GM18907 (cell line): ENCODE data around the gene TBC1D30.

ENCODE experiments used
- ATAC-seq: cut with Tn5 transposase; IDR thresholded peaks from one replicate; pipeline ENCODE4 v1.9.1; 2021; ENCODE audit warnings: mild to moderate bottlenecking, moderate library complexity; ENCODE audit not compliant: unreplicated experiment

The TBC1D30 gene

DNA sequence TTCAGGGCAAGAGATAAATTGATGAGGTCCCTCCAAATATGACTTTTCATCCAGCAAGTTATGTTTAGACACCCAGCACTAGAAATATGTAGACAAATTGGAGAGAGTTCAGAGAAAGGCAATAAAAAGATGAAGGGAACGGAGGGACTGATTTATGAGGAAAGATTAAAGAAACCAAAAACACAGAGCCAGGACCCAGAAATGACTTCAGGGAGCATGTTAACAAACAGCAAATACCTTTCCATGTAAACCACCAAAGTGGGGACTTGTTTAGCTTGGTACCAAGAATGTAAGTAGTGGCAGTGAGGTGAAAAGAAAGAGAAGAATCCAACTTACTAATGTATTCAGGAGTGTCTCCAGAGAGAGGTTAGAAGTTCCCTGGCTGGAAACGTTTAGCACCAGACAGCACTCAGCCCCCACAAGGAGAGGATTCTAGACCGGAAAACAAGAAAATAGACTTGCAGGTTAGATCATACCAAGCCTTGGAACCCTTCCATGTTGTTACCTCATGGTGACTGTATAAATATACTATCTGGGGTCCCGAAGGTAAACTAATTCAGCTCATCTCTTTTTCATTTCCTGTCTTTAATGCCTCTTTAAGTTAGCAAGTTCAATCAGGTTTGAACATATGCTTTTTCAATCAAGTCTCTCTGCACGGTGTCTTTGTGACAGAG lies 79.2 kb downstream of the TBC1D30 start:
- ATAC-seq: no peak

DNA sequence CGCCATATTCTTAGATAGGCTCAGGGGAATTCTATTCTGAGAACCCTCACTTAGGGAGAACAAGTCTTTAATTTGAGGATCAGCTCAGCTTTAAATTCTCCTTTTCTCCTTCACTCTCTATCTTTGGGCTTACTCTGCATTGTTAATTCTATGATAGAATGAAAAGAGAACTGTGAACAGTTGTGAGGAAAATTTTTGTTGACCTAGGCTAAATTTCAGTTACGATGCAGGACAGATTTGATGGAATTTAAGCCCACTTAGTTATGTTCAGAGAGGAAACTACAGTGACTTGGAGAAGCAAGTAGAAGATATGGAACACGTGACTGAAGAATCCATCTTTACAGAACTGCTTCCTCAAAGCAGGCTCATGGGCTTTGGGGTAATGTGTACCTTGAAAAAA lies 82.7 kb downstream of the TBC1D30 start:
- no peak for ATAC-seq

DNA sequence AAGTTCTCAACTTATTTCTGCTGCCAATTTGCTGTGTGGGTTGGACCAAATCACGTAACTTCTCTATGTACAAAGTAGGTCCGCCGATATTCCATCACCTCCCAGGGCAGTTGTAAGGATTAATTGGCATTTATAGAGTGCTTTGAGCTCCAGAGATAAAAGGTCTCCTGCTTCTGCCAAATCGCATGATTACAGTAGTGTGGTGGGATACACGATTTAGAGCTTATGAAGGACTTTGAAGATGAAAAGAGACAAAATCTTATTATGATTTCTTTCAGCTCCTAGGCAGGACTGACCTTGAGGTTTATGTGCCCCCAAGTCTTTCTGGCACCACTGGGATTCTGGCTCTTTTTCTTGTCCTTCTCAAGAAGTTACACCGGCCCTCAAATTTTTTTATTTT lies 84.7 kb downstream of the TBC1D30 start:
- ATAC-seq: no peak

DNA sequence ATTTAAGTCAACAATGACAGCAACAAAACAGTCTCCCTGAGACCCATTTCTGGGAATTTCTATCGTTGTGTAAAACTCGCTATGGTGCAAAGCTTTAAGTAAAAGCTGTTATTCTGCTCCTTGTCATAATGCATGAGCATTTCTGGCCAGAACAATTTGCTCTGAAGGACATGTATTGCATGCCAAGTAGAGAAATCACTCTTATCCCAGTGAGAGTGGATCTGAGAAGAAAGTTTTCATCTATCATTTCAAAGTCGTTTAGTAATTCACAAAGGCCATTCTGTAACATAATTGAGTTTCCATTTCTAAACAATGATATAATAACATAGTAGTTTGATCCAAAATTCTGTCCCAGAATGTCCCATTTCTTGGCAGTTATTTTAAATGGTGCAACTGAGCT lies 86.6 kb downstream of the TBC1D30 start:
- no peak for ATAC-seq

DNA sequence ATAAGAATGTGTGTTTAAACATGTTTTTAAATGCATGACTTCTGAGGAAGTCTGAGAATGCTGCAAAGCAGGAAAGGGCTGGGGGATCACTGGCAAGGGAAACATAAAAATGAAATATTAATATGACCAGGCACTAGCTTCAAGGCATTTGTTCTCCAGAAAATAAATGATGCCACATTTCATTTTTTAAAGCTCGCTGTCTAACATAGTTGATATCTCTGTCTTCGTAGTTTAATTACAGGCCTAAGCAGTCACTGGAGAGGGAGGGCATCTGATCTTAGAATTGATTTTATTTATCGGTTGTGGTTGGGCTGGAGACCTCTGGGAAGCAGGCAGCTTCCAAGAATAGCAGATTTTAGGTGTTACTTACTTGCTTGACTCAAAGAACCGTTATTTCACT lies 87.5 kb downstream of the TBC1D30 start:
- no peak for ATAC-seq

DNA sequence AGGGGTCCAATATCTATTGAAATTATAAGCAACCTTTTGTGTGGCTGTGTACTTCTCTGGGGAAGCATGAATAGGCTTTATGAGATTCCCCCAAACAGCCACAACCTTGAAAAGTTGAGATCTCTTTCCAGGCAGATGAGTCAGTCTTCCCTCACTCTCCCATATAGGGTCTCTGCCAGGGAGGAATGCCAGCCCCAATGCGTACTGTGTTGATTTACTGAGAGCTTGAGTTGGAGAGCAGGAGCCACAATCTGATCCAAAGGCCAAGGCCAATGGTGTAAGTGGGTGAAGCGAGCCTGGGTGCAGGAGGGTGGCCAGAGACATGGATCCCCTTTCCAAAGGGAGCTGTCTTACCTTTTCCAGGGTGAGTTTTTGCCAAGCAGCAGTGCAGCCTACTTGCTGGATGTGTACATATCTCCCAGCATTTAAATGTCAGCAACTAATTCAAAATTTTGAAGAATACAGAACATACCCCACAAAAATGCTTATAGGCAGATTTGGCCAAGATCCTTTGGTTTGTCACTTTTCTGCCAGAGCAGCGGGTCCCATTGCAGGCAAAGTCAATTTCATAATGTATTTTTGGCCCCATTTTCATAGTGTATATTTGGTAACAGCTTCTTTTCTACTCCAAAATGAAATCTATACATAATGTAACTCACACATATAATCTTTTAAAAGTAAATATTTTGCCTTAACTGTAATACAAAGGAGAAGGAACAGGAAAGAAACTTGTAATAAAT lies 88.2 kb downstream of the TBC1D30 start:
- no peak for ATAC-seq

DNA sequence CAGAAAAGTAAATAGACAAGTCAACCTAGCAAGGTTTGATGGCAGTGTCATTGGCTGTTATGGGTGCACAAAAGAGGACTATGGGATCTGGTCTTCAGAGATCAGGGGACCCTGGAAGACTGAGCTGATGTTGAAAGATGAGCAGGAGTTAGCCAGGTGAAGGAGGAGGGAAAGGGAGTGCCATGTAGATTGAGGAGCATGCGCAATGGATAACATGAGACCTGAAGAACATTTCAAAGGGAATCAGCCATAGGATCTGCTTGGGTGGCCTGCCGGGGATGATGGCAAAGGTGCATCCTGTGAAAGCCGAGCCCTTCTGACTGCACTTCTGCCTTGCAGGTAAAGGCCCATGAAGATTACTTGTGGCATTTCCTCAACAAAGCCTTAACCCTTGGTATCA lies 90.8 kb downstream of the TBC1D30 start:
- ATAC-seq: no peak

DNA sequence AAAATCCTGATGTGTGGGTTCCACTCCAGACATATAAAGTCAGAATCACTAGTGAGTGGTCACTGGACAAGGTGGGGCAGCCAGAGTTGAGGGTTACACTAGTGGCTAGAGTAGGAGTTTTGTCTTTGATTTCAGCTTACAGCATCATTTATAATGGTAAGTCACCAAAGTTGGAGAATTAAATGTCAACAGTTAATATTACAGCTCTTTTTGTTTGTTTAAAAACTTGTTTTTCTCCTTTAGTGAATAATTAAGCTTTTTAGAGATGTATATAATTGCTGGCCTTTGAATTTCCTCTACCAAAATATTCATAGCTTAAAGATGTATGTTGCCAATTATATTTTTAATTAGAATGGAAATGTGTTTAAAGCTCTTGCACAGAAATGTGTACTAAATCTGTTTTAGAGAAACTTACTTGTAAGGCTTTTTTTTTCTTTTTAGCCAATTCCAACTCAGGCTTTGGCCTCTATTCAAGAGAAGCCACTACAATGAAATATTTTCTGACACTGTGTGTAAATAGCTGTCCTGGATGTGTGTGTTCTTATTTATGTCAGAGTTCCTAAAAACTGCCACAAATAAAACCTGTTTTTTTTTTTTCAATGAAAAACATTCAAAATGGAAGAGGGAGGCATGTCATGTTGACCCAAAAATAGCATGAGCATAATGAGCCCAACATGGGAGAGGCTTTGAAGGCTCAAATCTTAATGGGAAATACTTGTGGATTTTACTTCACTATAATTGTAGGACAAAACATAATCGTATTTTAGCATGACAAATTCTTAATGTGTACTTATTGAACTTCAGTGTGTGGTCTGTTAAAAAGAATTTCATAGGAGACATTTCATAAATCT lies 92.2 kb downstream of the TBC1D30 start:
- ATAC-seq: no peak

DNA sequence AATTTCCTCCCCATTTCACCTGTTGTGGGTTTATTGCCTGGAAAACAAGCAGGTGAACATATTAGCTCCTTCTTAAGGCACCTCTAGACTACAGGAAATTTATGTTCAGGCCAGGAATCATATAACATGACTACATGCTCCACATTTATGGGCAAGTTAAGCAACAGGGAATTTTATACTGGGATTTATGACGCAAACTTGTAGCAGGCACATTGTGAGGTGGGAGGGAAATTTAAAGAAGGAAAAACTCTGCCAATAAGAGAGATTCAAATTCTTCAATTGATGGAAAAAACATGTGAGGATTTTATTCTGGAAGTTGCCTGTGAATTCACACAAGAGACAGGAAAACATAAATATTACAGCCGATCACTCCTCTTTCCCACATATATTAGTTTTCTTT lies 93.9 kb downstream of the TBC1D30 start:
- no peak for ATAC-seq

DNA sequence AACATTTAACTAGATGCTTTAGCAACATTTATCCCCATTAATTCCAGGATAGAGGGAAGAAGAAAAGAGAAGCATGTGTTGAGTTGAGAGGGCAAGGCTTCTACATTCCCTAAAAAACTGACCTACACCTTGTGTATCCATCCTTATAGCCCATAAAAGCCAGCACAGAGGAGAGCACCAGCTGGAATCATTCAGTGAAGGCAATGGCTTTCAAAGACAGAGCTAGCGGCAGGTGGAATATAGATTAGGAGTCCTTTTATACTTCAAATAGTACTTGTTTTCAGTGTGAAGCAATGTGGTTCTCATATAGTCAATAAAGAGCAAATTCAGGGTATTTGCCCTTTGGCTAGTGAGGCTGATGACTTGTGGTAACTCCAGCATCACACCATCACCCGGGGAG lies 94.4 kb downstream of the TBC1D30 start:
- ATAC-seq: no peak

DNA sequence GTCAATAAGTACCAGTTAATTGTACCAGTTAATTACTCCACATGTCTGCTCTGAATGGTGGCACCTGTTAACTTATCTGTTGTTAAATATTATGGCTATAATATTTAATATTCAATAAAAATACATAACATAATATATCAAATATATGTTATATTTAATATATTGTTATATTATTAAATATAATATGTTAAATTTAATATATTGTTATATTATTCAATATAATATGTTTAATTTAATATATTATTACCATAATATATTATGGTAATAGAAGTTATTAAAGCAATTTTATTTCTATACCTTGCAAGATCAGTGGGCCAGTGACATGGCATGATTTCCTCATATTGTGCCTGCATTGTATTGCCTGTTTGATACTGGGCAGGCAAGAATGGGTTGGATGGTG lies 98.4 kb downstream of the TBC1D30 start:
- ATAC-seq: no peak

DNA sequence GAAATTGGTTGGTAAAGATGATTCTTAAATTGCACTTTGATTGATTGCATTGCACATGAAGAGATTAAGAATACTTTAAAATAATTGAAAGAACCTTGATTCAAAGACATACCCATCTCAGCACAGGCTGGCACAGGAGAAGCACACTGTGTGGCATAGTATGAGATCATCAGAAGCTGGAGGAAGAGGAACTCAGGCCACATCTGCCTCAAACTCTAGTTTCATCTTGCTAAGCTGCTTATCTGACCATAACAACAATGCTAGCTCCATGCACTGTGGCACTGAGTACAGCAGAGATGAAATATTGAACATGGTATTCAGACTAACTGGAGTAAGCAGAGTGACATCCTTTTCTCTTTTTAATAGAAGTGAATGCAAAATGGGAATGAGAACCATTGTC lies 99.1 kb downstream of the TBC1D30 start:
- no peak for ATAC-seq
